ENCODE data around the gene TMEM244.

TMEM244 gene

GRCh38 chr6:129866688-129867087, 5.6 kb upstream of the TMEM244 start:
- Histone ChIP-seq H3K4me1 (ENCODE audit: control insufficient read depth in 1 of 2, insufficient read depth in 1 of 2, low read depth in 1 of 2, low read length in 1 of 2) (no peaks in the 10 kb centered on the region), H3K27me3 (no peaks in the 10 kb centered on the region), H3K36me3 (no peaks in the 10 kb centered on the region), H3K4me3 (ENCODE audit: low read depth in 1 of 2, low read length in 1 of 2) (no peak overlapping the region), H3K9me3 (no peaks in the 10 kb centered on the region), H3K27ac (no peak overlapping the region)
- TF ChIP-seq CTCF (IDR thresholded peaks at IDR 0.05) = no peak

GRCh38 chr6:129866256-129866655, 5.1 kb upstream of the TMEM244 start:
- no peak for TF ChIP-seq CTCF (IDR thresholded peaks at IDR 0.05)
- H3K27ac ChIP-seq = no peak overlapping the region
- no peaks in the 10 kb centered on the region for H3K9me3 ChIP-seq
- H3K4me1 ChIP-seq (ENCODE audit: control insufficient read depth in 1 of 2, insufficient read depth in 1 of 2, low read depth in 1 of 2, low read length in 1 of 2) = no peaks in the 10 kb centered on the region
- no peaks in the 10 kb centered on the region for H3K27me3 ChIP-seq
- no peak overlapping the region for H3K4me3 ChIP-seq (ENCODE audit: low read depth in 1 of 2, low read length in 1 of 2)
- no peaks in the 10 kb centered on the region for H3K36me3 ChIP-seq

- Histone ChIP-seq H3K27me3 (no peaks in the 10 kb centered on the region), H3K4me1 (ENCODE audit: control insufficient read depth in 1 of 2, insufficient read depth in 1 of 2, low read depth in 1 of 2, low read length in 1 of 2) (no peaks in the 10 kb centered on the region), H3K36me3 (no peaks in the 10 kb centered on the region), H3K4me3 (ENCODE audit: low read depth in 1 of 2, low read length in 1 of 2) (no peak overlapping the region), H3K9me3 (no peaks in the 10 kb centered on the region), H3K27ac (no peak overlapping the region)
- no peak for TF ChIP-seq CTCF (IDR thresholded peaks at IDR 0.05)
Measured at GRCh38 chr6:129865013-129865412, 3.9 kb upstream of the TMEM244 start.

- H3K4me3 ChIP-seq (ENCODE audit: low read depth in 1 of 2, low read length in 1 of 2) = no peak overlapping the region
Measured at GRCh38 chr6:129863664-129864063, 2.5 kb upstream of the TMEM244 start.

GRCh38 chr6:129859524-129859923, 1.6 kb downstream of the TMEM244 start:
- TF ChIP-seq CTCF (IDR thresholded peaks at IDR 0.05) = no peak
- Histone ChIP-seq H3K36me3 (no peaks in the 10 kb centered on the region), H3K27me3 (no peaks in the 10 kb centered on the region), H3K9me3 (no peaks in the 10 kb centered on the region), H3K4me3 (ENCODE audit: low read depth in 1 of 2, low read length in 1 of 2) (no peak overlapping the region), H3K4me1 (ENCODE audit: control insufficient read depth in 1 of 2, insufficient read depth in 1 of 2, low read depth in 1 of 2, low read length in 1 of 2) (no peaks in the 10 kb centered on the region), H3K27ac (no peak overlapping the region)

More at GRCh38 chr6:129863664-129864063, 2.5 kb upstream of the TMEM244 start:
- Histone ChIP-seq H3K4me1 (ENCODE audit: control insufficient read depth in 1 of 2, insufficient read depth in 1 of 2, low read depth in 1 of 2, low read length in 1 of 2) (no peaks in the 10 kb centered on the region), H3K36me3 (no peaks in the 10 kb centered on the region), H3K27me3 (no peaks in the 10 kb centered on the region), H3K27ac (no peak overlapping the region), H3K9me3 (no peaks in the 10 kb centered on the region)
- no peak for TF ChIP-seq CTCF (IDR thresholded peaks at IDR 0.05)

- Histone ChIP-seq H3K27me3 (no peaks in the 10 kb centered on the region), H3K4me3 (ENCODE audit: low read depth in 1 of 2, low read length in 1 of 2) (no peak overlapping the region)
- TF ChIP-seq CTCF (IDR thresholded peaks at IDR 0.05) = no peak
Measured at GRCh38 chr6:129857838-129858237, 3.3 kb downstream of the TMEM244 start.

More at GRCh38 chr6:129857838-129858237, 3.3 kb downstream of the TMEM244 start:
- H3K4me1 ChIP-seq (ENCODE audit: control insufficient read depth in 1 of 2, insufficient read depth in 1 of 2, low read depth in 1 of 2, low read length in 1 of 2) = no peaks in the 10 kb centered on the region
- H3K36me3 ChIP-seq = no peaks in the 10 kb centered on the region
- no peaks in the 10 kb centered on the region for H3K9me3 ChIP-seq
- H3K27ac ChIP-seq = no peak overlapping the region

Data from neutrophil (primary cell).